ENCODE measurements around the gene ZNF76.

The ZNF76 gene

DNA sequence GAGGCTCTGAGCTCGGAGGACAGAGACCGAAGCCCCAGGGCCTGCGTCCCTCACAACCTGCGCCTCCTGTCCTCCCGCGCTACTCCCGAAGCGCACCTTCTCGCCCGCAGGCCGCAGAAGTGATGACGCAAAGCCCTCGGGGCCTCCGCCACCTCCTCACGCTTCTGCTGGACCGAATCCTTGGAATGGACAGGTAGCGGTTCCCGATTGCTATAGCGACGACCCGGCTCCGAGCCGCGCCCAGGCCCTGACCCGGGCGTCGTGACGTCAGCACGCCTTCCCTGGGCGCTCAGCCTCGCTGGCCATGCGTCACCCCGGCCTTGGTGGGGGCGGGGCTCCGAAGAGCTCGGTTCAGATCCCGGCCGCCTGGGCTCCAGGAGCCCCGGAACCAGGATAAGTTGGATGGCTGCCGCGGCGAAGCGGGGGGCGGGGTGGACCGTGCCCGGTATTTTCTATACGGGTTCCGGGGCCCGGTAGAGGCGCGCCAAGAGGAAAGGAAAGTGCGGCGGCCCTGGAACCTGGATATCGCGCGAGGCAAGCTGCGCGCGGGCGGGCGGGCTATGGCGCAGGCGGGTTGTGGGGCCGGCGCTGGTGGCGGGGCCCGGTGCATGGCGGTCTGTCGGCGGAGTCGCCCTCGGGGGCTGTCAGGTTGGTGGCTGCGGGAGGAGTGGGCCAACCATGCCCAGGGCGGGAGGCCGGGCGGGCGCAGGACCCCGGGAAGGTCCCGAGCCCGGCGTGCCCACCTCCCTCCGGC, at the start of gene ZNF76:
Gene ZNF76 (plus strand): TSS at position 542 of the 754 bp plus-strand sequence. CDS start 21,417 bp downstream, outside the sequence.
- peak; percentile 98 for DNase-seq

DNA sequence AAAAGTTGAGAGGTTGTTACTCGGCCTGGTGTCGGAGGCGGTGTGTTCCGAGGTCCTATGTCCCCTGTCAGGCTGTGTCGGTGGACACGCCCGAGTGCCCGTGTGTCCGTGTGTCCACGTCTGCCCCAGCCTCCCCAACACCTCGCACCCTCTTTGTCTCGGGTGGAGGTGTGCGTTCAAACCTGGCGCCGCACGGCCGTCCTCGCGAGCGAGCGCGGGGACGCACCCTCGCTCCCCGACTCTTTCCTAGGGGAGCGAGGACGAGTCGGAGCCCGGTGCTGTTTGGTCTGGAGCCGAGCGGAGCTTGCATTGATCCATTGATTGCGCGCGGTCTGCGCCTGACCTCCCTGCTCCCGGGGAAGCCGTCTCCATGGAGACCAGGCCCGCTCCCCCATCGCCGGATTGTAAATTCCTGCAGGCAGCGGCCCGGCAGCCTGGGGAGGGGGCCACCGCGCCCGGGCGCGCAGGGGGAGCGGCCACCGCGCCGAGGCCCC, 46.2 kb upstream of the ZNF76 start:
- no peak for DNase-seq

DNA sequence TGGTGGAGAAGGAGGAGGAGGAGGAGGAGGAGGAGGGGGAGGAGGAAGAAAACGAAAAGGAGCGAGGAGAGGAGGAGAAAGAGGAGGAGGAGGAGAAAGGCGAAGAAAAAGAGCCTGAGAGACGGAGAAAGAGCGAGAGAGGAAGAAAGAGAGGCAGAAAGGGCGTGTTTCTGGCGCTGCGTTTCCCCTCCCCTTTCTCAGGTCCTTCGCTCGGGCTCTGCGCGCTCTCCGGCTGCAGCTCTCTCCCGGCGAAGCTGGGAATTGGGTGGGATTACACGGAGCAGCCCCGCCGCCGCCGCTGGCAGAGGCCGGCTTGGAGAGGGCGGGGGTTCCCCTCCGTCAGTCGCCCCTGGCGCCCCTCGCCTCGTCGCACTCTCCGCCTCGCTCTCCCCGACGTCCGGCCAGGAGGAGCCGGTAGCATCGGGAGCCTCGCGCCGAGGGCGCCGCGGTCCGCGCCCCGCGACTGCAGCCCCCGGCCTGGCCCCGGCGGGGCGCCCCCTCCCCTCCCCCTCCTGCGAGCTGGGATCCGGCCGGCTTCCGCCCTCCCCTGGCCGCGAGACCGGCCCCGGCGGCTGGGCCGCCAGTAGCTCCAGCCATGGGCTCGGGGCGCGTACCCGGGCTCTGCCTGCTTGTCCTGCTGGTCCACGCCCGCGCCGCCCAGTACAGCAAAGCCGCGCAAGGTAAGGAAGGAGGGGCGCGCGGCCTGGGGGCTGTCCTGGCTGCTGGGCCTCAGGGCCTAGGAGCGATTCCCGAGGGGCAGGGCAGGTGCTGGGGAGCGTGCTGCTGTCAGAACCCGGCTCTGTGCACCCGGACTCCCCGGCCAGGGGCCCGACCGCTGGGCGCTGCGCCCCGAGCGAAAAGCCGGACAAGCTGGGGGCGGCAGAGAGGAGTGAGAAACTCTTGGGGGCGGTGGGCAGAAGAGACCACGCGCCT, 45.4 kb upstream of the ZNF76 start, which contains the start of gene SCUBE3:
Gene SCUBE3 (plus strand): TSS at position 133 of the 933 bp plus-strand sequence. CDS start 463 bp downstream, at position 596.
- peak; percentile 78 for DNase-seq

DNA sequence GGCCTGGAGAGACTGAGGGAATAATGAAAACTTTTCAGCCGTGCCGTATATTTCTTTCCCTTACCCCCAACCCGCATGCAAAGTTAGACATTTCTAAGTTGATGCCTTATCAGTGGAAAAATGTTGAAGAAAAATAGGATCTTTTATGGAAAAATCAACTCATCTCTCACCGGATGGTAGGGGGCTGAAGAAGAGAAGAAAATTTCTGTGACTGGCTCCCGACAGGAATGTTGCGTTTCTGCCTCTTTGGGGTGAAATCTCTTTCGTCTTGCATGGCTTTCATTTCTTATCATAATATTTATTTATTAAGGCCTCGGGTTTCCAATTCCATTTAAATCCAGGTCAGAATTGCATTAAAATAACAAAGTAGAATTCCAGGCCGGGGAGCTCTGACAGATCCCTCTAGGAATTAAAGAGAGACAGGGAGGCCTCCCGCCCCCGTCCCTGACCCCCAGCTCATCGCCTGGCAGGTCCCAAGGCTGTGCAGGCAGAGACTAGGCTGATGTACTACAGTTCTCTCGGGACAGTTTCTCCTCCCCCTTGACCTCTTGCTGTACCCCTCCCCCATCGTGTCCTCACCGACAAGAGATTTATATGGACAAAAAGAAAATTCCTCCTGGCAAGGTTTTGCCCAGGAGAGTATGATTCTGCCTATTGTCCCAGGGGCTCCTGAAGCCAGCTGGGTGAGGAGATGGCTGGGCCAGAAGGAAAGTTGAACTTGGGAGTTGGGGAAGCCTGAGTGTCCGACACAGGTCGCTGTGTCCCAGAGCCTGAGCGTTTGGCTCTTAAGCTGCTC, 44.5 kb upstream of the ZNF76 start:
- DNase-seq: no peak

DNA sequence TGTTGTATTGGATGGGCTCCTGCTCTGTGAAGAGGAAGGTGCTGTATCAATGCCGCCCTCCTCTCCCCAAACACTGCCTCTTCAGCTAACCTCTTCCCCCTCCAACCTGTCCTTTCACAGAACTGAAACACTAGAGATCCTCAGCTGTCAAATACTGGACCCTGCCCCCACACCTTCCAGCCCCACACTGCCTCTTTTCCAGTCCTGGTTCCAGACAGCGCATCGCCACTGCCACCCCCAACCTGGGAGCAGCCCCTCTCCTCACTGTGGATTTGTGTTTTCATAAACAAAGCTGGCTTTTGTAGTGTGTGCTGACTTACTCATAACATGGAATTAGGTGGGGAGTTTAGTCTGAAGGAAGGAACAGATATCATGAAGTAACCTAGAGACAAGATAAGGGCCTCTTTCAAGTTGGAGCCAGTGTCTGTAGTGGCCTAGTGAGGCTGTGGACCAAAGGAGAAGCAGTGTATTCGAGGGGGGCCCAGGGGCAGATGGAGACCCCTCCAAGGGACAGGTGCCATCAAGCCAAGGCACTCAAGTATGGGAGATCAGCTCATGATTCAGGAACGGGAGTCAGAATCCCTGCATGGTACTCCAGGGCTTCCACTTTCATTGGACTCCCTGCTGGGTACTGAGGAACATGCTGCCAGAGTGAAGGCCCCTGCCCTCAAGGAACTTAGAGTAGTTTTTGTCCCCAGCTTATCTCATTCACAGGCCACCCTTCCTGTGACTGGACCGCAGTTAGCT, 43.7 kb upstream of the ZNF76 start:
- no peak for DNase-seq

DNA sequence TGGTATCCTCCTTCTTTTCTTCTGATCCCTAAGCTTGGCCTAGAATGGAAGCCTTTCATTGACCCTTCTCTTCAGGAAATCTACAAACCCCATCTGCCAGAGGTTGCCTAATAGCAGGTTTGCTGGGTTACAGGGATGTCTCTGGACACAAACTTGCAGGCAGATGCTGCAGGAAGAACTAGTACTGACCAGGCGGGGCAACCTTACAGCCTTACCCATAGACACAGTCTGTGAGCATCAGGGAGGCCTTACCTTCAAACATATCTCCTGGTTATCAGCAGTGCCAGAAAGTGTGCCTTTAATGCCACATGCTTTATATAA, 43.2 kb upstream of the ZNF76 start:
- no peak for DNase-seq

DNA sequence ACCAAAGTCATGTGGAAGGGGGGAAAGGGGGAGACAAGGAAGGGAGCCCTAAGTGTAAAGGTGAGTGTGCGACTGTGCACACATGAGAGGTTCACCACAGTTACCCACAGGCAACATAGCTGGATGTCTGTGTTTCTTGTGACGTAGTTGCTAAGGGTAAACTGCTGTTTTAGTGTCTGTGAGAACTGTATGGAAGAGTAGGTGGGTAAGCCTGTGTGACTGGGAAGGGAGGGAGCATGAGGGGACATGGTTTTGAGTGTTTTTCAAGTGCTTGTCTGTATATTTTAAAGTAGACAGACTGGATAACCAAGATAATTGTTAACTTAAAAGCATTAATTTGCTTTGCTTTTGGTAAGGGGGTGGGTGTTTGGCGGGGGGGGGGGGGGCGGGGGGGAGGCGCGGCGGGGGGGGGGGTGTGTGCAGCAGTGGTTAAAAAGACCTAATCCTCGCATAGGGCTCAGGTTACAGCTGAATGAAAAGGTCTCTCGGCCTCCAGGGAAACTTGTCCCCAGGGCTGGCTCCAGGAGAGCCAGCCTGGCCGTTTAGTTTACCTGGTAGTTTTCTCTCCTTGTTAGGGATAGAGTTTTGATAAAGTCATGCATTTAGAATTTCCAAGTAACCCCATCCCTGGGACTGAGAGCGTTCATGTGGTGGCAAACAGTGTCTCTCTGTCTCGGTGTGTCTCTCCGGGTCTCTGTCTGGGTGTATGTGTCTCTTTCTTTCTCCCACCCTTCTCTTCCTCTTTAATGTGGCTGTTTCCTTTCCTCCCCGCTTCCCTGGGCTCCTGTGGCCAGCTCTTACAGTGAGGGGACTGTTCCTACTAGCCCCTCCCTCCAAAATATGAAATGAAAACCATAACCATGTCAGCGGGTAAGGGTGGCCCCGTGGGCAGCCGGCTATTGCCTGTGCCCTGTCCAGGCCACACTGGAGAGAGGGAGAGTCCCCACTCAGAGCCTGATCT, 42.4 kb upstream of the ZNF76 start:
- DNase-seq: no peak

DNA sequence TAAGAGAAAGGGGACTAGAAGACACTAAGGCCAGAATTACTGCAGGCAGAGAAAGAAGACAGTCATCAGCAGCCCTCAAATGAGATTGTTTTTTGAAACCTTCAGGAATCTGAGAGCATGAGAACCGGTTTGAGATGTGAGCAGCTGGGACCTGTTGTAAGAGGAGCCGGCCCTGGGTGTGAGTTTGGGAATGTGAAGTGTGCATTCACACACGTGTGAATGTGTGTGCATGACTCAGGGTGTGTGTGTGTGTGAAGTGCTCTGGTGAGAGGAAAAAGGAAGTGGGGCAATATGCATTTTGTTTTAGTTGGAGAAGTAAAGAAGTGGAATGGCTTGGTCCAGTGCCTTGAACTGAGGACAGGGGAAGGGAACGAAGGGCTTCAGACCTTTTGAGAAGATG, 41.5 kb upstream of the ZNF76 start:
- DNase-seq: no peak

DNA sequence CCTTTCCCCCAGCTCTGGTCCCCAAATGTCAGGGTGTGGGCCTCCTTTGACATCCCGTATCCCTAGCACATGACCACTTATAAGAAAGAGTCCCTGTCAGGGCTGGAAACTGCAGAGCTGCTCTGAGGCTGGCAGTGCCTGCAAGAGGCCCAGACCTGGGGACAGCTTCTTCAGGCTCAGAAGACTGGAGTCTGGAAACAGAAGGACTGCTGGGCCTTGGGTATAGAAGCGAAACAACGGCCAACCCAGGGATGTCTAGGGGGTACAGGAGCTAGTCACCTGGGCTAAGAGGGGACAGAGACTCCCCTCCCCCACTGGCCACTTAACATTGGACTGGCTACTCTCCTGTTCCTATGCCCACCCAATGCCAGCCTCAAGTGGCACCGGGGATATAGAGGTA, 41.1 kb upstream of the ZNF76 start:
- no peak for DNase-seq

DNA sequence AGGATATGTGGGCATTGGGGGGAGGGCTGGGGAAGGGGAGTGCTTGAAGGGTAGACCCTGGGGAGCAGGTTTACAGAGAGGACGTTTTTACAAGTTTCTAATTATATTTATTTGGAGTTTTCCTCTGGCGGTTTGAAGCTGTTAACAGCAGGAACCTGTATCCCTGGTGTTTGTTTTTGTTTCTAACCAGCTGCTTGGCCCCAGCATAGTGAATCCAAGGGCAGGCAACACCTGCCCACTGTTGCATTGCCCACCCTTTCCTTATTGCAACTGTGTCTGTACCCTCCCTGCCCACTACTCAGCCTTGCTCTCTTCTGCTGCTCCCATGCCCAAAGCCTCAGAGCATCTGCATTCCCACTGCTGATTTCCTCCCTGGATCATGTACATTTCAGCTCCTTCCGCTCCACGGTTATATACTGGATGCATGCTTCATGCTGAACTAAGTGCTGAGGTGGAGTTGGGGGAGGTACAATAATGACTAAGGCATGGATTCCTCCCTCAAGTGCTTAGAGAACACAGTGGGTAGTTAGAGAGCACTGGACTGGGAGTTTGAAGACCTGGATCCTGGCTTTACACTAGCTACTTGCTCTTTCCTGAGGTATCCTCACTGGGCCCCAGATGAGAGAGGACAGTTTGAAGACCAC, 39.7 kb upstream of the ZNF76 start:
- no peak for DNase-seq

DNA sequence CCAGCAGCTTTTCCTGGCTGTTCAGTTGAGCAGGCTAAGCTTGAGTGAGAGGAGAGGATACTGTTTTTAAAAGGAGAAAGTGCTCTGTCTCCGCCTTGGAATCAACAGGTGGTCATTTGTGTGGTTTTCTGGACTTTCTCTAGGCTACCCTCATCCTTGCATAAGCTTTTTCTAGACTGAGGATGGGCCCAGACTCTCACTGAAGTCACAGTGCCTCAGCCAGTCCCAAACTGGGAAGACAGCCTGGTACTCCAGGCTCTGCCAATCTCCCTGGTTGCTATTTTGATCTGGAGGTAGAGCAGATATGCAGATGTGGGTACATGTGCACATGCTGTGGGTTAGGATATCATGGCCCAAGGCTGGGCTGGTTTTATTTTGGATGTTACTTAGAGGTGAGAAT, 38.8 kb upstream of the ZNF76 start:
- no peak for DNase-seq

DNA sequence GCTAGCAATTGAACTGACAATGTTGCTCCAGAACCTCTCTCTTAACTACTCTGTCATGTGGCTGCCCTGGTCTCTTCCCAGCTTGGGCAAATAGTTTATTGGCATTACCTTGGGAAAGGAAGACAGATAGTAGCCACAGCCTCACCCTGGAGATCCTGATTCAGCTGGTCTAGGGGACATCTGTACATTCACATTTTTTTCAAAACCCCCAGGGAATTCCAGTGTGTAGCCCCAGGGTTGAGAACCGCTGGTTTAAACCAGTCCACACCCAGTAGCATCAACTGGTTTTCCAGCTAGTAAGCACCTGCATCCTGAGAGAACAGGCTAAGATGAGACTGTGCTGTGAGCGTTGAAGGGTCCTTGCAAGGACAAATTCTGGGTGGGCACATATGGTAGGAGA, 36.1 kb upstream of the ZNF76 start:
- DNase-seq: no peak

DNA sequence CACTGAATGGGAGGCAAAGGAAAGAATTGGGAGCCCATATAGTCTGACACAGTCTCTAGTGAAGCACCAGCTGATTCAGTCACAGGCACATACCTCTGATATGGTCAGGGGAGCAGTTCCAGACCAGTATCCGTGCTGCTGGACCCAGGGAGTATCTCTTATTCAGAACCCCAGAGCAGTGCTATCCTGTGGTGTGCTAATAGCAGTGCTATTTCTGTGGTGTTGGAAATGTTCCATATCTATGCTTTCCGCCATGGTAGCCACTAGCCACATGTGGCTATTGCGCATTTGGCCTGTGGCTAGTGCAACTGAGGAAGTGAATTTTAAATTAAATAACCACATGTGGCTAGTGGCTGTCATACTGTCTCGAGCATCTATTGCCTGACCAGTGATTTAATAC, 34.8 kb upstream of the ZNF76 start:
- DNase-seq: no peak

DNA sequence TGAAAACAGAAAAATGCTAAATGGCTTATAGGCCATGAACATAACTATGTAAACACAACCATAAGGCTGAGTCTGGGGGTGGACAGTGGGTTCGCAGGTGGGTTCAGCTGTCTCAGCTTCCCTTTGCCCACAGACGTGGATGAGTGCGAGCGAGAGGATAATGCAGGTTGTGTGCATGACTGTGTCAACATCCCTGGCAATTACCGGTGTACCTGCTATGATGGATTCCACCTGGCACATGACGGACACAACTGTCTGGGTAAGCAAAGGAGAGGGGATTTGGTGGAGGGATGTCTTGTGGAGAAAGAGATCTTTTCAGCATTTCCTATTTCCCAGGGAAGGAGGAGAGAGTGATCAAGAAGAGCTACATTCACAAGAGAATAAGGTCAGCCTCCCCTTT, 31.1 kb upstream of the ZNF76 start:
- no peak for DNase-seq

DNA sequence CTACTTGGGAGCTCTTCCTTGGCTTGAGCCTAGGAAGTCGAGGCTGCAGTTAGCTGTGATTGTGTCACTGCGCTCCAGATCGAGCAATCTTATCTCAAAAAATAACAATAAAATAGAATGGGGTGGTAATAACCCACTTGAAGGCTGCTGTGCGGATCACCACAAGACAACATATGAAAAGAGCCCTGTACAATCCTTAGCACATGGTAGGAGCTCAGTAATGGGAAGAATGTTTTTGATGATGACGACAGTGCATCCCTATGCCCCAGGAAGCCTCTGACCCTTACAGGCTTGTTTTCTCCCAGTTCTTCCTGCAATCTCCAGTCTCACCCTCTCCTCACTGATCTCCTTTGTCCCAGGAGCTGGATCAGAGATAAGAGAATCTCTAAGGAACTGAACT, 30.2 kb upstream of the ZNF76 start:
- no peak for DNase-seq

DNA sequence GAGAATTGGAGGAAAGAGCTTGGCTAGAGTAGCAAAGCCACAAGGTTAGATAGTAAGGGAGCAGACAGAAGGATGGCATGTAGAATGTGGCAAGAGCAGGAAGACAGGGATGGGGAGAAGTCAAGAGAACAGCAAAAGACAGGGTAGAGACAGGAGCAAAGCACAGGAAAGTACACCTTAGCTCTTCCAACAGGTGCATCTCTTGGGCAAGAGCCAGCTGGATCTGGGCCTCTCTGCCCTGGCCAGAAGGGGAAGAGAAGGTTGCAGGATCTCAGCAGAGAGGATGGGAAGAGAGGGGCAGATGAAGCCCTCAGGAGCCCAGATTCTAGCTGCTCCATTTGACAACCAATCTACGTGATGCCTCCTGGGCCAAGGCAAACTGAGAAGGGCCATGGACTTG, 29.0 kb upstream of the ZNF76 start:
- DNase-seq: no peak

DNA sequence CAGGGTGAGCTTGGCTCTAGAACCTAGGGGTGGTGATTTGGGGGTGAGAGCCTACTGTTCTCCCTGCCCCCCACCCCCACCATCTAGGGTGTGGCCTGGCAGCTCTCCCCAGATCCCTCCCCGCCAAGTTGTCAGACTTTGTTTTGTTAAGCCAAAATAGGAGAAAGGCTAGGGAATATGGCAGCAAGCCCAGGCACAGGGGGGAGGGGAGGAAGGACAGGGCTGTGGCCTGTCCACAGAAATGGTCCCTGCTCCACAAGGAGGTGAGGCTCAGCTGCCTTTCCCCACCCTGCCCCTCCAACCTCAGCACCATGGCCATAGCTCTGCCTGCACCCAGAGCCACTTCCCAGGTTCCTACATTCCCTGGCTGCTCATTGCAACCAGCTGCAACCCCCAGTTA, 28.6 kb upstream of the ZNF76 start:
- no peak for DNase-seq

DNA sequence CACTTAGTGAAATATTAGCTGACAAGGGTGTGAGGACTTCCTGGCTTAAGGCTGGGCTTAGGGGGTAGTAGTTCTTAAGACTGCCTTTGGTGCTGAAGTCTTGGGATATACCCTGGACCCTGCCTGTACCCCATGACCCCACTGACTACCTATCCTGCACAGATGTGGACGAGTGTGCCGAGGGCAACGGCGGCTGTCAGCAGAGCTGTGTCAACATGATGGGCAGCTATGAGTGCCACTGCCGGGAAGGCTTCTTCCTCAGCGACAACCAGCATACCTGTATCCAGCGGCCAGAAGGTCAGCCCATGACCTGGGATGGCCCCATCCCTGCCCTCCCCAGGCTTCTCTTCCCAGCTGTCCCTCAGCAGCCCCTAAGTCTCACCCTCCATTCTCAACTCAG, 28.0 kb upstream of the ZNF76 start:
- DNase-seq: no peak

DNA sequence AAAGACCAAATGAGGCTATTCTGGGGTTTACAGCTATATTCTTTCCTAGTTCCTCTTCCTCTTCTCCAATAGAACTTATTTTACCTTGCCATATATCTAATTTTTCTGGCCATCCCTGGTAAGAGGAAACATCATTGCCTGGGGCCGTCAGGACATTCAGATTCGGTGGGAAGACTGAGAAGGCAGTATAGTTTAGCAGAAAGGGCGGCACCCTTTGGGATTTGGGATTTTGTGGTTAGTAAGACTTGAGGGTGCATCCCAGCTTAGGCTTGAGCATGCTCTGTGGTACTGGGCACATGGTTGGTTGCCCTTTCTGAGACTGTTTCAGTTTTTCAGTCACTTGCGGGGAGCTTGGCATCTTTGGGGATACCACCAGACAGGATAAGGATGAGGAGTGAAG, 24.6 kb upstream of the ZNF76 start:
- no peak for DNase-seq

DNA sequence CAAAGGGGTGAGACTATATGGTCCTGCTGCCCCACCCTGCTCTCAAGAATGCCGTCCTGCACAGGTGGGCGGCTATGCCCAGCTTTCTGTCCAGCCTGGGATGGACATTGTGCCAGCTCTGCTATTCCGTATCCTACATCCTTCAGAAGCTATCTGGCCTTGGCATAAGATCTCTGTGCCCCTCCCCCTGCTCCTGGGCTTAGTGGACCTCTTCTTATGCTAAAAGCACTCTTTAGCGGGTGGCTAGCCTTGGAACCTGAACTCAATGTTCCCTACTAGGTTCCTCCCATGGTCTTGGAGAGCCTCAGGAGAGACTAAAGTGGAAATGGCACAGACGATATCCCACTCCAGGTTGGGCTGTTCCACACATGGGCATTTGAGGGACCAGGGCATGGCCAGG, 23.3 kb upstream of the ZNF76 start:
- DNase-seq: no peak

DNA sequence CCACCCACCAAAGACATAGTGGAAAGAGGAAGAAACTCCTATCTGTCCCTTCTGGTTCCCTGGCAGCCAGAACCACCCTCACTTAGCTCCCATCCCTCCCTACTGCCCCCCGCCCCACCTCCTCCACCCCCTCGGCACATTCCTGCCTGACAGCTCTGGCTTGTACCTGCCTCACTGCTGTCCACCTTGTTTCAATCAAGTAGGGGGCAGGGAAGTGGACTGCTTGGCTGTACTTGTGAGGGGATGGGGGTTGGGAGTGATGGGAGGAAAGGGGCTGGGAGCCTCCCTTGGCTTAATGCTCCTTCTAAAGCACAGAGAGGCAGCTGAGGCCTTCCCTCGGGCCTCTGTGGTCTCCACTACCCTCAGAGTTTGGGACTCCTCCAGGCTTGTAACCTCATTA, 22.1 kb upstream of the ZNF76 start:
- no peak for DNase-seq

All from right hindlimb (tissue), 1 donor.